RPMI7951 (cell line): ENCODE measurements around the gene ANKRD33B. TPM values are rescaled to one million over a fixed set of nuclear protein-coding genes. Genes with fewer than 3 reads are reported as not detected.
"Not testable (repeated sequence)": the region's sequence is repeated elsewhere in the genome, so short reads cannot be mapped to it uniquely, and the experiment has no call there.

Experiments used
- DNase-seq: peaks from one replicate; pipeline ENCODE4 v3.0.0-alpha.2; 2012; ENCODE audit warnings: low read depth
- total RNA-seq: library from RNA; depleted of rRNA; stranded (reverse); fragments of >200 nt; shearing (Covaris generic); gene quantifications from 2 replicates; pipeline ENCODE4 v1.2.3, GENCODE V29; 2014; rRNA removed

The ANKRD33B gene
- 0.36 and 0.59 TPM in 2 replicates for total RNA-seq

DNA sequence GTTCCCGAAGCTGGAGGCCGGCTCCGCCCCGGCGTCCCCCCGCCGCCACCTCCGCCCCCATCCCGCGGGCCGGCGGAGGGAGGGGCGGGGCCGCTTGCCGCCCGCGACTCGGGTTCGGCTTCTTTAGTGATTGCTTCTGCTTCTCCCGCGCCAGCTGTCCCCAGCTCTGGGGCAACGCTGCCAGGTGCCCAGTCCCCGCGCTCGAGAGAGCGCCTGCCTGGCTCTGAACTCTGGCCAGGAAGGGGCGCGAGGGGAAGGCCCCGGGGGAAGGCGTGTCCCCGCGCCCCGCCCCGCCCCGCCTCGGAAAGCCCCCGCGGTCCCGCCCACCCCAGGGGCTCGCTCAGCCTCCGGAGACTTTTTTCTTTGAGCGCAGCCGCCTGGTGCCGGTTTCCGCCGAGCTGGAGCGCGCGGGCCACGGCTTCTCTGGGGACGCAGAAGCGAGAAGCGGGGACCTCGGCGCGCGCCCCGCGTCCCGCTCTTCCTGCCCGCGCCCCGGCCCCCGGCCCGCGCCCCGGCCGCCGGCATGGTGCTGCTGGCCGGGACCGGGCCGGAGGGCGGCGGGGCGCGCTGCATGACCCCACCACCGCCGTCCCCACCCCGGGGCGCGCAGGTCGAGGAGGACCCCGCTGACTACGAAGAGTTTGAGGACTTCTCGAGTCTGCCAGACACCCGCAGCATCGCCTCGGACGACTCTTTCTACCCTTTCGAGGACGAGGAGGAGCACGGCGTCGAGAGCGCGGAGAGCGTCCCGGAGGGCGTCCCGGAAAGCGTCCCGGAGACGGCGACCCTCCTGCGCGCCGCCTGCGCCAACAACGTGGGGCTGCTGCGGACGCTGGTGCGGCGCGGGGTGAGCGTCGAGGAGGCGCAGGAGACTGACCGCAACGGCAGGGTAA is at the start of gene ANKRD33B:
Gene ANKRD33B (plus strand): TSS at position 126 of the 893 bp plus-strand sequence. CDS start 398 bp downstream, at position 524.
- DNase-seq, result peak; percentile 60

DNA sequence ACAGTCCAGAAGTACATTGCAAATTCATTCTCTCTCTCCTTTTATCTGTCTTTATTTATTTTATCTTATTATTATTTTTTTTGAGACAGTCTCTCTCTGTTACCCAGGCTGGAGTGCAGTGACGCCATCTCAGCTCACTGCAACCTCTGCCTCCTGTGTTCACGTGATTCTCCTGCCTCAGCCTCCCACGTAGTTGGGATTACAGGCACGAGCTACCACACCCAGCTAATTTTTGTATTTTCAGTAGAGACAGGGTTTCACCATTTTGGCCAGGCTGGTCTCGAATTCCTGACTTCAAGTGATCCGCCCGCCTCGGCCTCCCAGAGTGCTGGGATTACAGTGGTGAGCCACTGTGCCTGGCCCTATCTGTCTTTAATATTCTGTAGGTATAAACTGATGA is 49.3 kb upstream of the ANKRD33B start:
- not testable (repeated sequence) for DNase-seq

DNA sequence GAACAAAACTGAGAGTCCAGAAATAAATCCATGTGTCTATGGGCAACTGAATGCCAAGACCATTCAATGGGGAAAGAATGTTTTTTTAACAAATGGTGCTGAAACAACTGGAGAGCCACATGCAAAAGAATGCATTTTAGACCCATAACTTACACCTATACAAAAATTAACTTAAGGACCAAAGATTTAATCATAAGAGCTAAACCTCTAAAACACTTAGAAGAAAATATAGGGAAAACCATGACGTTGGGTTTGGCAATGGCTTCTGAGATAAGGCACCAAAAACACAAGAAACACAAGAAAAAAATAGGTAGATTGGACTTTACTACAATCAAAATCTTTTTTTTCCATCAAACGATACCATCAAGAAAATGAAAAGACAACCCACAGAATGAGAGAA is 48.4 kb upstream of the ANKRD33B start:
- DNase-seq, result no peak

DNA sequence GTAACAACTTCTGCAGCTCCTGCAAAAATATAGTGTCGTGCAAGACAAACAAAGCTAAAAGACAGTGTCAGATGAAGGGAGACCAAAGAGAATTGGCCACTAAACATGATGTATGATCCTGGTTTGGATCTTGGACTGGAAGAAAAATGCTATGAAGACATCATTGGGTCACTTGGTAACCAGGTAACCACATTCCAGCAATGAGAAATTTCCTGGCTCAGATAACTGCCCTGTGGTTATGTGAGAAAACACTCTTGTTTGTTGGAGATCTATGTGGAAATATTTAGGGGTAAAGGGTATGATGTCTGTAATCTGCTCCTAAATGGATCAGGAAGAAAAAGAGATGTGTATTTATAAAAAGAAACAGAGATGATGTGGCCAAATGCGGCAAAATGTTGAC is 45.5 kb upstream of the ANKRD33B start:
- DNase-seq, result peak; percentile 41

DNA sequence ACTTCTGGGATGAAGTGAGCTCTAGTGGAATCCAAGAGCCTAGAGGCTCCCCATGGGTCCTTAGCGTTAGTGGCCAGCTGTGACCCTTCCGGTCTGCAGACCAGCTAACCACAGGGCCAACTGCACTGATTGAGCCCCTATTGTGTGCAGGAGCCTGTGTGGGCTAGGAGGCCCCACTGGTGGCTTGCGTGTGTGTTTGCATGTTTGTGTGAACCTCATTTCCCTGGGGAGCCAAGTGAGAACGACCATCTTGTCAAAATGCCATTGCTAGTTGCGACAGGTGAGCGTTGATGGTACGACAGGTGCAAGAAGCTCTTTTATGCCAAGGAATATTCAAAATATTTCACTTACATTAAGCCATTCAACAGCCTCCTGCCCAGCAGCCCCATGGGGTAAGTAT is 44.1 kb upstream of the ANKRD33B start:
- DNase-seq, result peak; percentile 49

DNA sequence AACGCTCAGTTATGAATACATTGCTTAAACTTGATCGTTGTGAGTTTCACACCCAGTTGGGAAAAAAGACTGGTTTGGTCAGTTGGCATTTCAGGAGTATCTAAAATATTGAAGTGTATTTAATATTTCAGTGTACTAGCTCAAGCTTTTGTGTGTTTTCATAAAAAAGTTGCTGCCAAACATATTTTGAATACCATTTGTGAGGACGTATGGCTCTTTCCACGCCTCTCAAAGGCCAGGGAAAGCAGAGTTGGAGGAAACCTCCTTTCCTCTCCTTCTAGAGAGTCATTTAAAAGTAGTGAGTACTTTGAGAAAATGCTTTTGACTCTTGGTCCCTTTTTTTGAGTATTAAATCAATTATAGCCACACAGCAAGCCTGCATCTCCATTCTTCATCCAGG is 43.2 kb upstream of the ANKRD33B start:
- DNase-seq, result no peak

DNA sequence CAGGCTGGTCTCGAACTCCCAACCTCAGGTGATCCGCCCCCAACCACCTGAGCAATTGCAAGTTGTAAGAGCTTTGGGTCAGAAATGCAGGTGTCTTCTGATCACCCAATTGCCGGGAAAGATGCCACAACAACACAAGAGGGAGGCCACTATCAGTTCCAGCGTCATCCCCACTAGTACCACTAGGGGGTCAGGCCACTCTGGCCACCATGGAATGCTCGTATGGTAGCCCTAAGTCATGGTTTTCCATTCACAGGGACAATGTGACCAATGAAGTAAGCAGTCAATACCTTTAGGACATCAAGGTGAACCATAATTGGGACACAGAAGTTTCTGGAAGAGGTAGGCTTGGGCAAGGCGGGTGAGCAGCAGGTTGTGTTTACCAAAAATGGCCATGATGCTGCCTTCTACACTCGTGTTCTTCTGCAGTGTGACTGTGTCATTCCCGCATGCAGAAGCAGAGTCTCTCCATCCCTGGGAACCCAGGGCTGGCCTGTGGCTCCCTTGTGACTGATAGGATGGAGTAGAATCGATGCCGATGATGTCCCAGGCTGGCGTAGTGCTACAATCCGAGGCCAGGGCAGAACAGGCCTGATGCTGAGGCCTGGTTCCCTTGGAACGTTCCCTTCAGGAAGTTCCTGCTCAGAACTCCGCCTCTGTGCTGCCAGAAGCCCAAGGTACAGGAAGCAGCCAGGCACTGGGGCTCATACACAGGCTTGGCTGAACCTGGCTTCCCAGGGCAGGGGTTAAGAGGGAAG is 42.2 kb upstream of the ANKRD33B start:
- no peak for DNase-seq

DNA sequence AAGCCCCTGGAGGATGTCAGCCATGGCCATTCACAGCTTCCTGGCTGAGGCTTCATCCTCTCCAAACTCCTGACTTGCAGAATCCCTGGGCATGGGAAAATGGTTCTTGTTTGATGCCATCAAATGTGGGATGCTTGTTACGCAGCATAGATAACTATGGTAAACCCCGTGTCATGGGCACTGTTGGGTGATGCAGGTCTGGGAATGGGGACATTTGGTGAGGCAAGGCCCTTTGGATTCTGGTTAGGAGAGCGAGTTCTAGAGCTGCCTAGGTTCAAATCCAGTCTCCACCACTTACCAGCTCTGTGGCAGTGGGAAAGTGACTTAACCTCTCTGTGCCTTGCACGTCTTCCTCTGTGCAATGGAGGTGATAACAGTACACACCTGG is 41.7 kb upstream of the ANKRD33B start:
- DNase-seq, result no peak

DNA sequence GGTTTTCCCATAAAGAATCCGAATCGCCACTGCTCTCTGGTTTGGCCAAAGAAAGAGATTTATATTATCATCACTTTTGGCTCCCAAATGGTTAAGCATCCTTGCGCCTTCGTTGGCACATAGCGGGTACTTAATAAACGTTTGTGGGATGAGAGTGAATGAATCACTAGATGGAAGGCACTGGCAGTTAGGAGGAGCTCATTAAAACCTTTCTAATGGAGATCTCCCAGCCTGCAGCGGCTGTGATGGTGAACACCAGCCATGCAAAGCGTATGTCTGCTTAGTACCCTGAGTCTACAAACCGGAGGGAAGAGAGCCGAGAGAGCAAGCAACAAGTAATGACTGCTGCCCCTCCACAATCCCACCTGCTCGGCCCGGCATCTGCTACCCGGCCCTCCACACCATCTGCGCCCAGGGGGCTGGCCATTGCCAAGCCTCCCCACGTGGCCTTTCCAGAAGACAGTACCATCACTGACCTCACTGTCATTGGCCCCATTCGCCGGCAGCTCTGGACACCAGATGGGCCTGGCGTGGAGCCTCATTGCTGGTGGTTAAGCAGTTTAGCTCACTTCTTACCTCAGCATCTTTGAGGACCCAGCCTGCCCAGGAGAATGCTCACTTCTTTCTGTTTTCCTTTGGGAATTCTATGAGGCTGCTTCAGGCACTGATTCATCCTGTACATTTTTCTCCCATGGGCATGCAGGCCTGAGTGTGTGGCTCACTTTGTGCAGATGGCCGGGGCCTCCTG is 39.3 kb upstream of the ANKRD33B start:
- DNase-seq, result peak; percentile 97

DNA sequence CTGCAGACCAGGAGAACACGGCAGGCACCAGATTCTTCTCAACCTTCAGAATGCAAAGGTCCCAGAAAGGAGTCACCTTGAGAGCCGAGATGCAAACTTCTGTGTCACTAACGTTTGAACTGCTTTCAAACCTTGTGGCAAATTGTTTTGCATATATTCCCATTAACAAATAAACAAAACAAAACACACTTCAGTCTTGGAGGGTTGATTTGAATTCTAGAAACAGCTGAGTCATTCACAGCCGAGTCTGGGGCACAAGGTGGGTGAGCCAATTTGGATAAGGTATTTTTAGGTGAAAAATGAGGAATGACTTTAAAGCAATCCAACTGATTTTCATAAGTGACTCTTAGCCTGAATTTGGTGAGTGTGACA is 38.8 kb upstream of the ANKRD33B start:
- DNase-seq, result no peak

DNA sequence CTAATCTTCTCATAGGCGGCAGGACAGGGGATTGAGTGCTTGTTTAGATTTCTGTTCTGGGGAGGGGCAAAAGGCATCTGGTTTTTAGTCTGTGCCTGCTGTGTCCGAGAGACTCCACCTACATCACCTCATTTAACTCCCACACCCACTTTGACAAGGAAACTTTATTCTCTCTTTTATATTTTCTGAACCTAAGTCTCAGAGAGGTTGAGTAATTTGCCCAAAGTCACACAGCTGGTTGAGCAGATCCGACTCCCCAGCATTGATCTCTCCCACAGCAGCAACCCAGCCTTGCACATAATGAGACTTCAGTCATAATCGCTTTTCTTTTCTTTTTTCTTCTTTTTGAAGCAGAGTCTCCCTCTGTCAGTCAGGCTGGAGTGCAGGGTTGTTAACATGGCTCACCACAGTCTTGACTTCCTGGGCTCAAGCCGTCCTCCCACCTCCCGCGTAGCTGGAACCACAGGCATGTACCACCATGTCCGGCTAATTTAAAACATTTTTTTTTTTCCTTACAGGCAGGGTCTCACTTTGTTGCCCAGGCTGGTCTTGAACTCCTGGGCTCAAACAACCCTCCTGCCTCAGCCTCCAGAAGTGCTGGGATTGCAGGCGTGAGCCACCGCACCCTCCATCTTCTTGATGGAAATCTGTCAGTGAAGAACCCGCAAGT is 36.5 kb upstream of the ANKRD33B start:
- DNase-seq, result peak; percentile 68

DNA sequence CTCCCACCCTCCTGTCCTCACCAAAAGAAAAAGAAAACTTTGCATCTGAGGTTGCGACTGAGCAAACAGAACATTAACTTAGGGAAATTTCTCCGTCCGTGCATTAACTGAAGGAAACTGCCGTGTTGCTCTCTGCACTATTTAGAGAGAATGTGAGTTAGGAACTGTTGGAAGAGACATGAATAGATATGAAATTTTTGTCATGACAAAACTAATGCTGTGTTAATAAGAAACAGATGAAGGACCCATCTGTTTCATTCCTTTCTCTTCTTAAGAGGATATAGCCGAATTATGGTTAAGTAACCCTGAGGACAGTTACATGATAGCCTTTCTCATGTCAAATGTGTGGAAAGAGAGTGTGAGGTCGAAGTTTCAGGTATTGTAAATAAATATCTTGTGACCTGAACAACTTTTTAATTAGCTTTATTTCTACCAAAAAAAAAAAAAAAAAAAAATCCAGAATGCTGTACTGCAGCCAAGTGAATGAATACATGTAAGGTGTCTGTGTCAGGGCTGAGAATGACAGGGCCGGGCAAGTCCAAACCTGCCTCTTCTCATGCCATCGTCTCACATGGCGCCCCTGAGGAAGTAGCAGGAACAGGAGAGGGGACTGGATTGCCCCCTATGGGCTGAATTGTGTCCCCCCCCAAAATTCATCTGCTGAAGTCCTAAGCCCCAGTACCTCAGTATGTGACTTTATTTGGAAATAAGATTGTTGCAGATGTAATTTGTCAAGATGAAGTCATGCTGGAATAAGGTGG is 35.6 kb upstream of the ANKRD33B start:
- DNase-seq, result peak; percentile 47

DNA sequence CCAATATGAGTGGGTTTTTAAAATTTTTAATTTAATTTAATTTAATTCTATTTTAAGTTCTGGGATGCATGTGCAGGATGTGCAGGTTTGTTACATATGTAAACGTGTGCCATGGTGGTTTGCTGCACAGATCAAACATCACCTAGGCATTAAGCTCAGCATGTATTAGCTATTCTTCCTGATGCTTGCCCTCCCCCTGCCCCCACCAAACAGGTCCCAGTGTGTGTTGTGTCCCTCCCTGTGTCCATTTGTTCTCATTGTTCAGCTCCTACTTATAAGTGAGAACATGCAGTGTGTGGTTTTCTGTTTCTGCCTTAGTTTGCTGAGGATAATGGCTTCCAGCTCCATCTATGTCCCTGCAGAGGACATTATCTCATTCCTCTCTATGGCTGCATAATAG is 35.0 kb upstream of the ANKRD33B start:
- DNase-seq, result no peak

DNA sequence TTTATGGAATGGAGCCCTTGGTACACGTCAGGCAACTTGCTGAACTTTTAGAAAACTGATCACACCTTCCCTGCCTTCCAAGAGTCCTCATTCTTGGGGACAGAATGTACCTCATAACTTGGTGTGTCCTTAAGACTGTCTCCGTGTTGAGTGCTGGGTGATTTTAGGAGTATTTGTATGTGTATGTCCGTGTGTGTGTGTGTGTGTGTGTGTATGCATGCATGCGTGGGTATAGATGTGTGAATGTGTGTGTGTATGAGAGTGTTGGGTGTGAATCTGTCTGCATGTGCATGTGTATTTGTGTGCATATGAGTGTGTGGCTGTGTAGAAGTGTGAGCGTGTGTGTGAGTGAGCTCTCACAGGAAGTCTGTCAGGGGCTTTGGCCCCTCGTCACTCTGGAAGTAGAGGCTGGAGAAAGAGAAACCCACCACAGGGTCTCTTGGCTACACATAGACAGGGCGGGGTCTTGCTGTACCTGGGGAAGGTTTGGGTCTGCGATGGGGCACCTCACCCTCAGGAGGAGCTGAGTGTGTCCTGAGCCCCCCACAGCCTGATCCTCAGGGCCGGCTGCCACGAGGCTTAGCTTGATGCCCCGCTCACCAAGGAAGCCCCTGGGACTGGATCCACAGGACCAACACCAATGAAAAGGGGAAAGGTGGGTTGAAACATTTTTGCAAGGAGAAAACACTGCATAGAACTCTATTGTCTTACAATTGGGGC is 33.1 kb upstream of the ANKRD33B start:
- no peak for DNase-seq

DNA sequence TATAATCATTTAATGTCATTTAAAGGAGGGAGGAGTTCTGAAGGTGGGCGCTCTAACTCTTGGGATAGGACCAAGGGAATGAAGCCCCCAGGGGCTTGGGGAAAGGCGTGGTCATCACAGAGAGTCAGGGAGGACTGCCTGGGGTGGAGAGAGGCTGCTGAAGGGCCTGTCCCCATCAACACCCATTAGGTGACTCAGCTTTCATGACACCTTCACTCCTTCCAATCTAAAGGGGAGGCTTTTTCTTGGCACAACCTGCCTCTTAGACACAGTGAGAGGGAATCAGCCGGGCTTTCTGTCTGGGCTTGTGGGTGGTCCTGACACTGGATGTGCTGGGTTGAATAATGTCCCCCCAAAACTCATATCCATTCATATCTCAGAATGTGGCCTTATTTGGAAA is 31.4 kb upstream of the ANKRD33B start:
- DNase-seq, result no peak

DNA sequence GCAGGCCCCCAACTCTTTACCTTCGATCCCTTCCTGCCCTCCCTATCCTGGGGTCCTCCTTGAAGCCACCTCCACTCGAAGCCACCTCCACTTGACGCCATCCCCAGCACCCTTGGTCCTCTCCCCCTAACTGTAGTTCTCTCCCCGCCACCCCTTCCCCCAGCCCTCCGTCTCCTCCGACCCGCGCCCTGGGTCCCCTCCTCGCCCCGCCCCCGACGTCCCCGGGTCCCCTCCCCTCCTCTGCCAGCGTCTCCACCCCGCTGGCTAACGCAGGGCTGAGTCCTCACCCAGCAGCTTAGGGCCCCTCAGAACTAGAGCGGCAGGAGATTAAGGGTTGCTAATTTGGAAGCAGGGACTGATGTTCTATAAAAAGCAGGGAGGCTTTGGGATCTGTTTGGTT is 30.6 kb upstream of the ANKRD33B start:
- no peak for DNase-seq

DNA sequence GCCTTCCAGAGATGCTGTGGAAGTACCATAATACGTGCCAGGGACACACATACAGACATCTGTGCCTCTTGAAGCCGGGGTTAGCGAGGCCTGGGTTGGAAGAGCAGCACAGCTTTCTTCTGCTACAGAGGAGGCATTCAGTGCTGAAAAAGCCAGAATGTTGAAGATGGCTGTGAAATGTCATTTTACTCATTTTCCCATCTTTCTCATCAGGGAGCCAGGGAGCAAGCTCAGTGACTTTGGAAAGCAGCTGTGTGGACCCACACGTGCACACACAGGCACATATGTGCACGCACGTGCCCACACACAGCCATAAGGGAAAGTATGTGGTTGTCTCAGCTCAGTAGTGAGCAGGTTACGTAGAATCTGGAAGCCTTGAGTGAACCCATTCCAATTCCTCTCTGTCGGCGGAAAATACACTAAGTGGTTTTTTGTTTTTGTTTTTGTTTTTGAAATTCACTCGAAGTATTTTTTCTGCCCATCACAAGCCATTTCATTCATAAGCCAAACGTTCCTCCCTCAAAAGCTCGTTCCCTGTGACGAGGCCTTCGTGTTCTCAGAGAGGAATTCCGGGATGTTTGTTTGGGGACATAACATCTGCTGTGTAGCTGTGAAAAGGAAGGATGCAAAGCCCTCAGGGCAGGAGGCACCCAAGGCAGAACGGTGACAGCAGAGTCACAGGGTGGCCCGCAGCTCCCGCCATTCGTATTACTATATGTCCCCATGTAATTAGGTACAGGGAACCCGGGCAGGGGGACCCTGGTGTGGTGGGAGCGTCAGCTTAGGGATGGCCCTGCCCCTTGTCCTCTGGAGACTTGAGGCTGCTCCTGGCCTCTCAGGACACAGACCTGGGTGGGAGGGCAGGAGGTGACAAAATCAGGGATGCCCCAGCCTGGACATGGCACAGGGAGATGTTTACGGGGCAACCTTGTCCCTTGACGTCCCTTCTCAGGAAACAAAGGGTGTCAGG is 29.0 kb upstream of the ANKRD33B start:
- no peak for DNase-seq

DNA sequence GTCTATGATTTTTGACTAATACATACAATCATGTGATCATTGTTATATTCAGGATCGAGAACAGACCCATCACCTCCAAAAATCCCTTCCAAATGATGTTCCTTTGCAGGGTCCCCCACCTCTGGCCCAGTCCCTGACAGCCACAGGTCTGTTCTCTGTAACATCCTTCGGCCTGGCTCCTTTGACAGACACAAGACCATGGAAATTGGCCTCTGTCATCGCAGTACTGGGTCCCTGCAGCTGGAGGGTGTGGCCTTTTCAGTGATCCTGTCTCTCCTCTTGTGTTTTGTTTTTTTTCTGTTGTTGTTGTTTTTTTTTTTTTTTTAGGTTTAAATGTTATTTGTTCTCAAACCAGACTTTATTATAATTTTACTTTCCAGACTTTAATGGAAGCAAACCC is 27.4 kb upstream of the ANKRD33B start:
- no peak for DNase-seq

DNA sequence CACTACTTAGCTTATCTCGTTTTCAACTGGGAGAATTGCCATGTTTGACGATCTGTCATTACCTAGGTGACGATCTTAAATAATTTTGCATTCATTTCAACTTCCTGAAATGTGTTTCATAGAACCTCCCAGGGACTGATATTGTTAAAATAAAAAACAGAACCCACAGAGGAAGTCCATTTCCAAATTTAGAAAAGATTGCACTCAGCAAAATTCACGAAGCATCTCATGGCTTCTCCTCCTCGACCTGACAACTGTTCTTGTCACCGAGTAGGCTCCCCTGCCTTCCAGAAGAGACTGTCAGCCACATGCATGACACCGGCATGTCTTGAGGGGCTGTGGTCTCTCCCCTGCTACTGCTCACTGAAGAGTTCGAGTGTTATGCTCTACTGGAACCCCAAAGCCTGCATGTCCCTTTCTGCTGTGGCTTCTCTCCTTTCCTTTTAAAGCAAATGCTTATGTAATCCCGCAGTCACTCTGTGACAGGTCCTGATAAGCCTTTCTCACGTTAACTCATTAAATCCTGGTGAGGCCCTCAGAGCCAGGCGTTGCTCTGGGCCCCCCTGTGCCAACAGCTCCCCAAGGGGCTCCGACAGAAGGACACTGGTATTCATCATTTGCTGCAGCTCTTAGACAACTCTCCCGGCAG is 26.8 kb upstream of the ANKRD33B start:
- DNase-seq, result no peak
